Activated B cell treated with CpG ODN at 0.5 μM for 24 hours (primary cell): Measurements from ENCODE around the gene RCAN1. TPM values are rescaled to one million over a fixed set of nuclear protein-coding genes. Genes with fewer than 3 reads are reported as not detected.

Experiments used
- ATAC-seq: fragments of 200-7000 bp; cut with Tn5 transposase; one replicate; pipeline ENCODE4 v1.10.0; 2021; ENCODE audit warnings: low read depth, mild to moderate bottlenecking, moderate library complexity
- CTCF ChIA-PET: fragments of 350-600 bp; sonication (Branson Sonifier 250); formaldehyde crosslinking; loops from one replicate; lab custom pipeline; 2021; ENCODE audit warnings: antibody characterized with exemption; lab: Charles Lee
- POLR2A ChIA-PET: fragments of 350-600 bp; sonication (Branson Sonifier 250); formaldehyde crosslinking; loops from one replicate; lab custom pipeline; 2021; ENCODE audit warnings: antibody characterized with exemption; lab: Charles Lee
- DNase-seq: peaks from one replicate; pipeline ENCODE4 v3.0.0; 2022
- H3K27ac Mint-ChIP-seq: one replicate; pipeline ENCODE4 v1.8.0; 2020; ENCODE audit warnings: mixed read lengths
- H3K27me3 Mint-ChIP-seq: one replicate; pipeline ENCODE4 v1.8.0; 2021; ENCODE audit warnings: mixed read lengths
- H3K36me3 Mint-ChIP-seq: one replicate; pipeline ENCODE4 v1.8.0; 2021; ENCODE audit warnings: low read depth, mixed read lengths
- H3K4me1 Mint-ChIP-seq: one replicate; pipeline ENCODE4 v1.8.0; 2021; ENCODE audit warnings: mixed read lengths
- H3K4me3 Mint-ChIP-seq: one replicate; pipeline ENCODE4 v1.8.0; 2020; ENCODE audit warnings: mild to moderate bottlenecking, mixed read lengths
- H3K9me3 Mint-ChIP-seq: one replicate; pipeline ENCODE4 v1.8.0; 2020; ENCODE audit warnings: mixed read lengths
- CTCF ChIP-seq: fragments of 200-600 bp; IDR thresholded peaks from one replicate; pipeline ENCODE4 v1.8.0; 2022; ENCODE audit warnings: antibody characterized with exemption, mild to moderate bottlenecking
- intact Hi-C: fragments of 100-400 bp; cut with micrococcal nuclease; formaldehyde crosslinking; loops from one replicate; pipeline ENCODE4 v1.15.1; 2024
- total RNA-seq: library from RNA; stranded (reverse); gene quantifications from 2 replicates; pipeline ENCODE4 v1.2.3, GENCODE V29; 2022

The RCAN1 gene
- total RNA-seq, 1 donor from 2014 or later, result 5.8 TPM

- Mint-ChIP-seq H3K27me3 (no peaks in the 10 kb centered on the region), H3K9me3 (no peaks in the 10 kb centered on the region), H3K27ac (no peak overlapping the region), H3K4me3 (no peak overlapping the region), H3K36me3 (peaks cover 6% of the 10 kb centered on the region), H3K4me1 (peaks cover 6% of the 10 kb centered on the region)
- intact Hi-C loops, result no loop called here
- ATAC-seq (no peak), DNase-seq (no peak)
- TF ChIP-seq CTCF, result no peak
- CTCF ChIA-PET, result no interaction called here
- POLR2A ChIA-PET, result no interaction called here
Observed at GRCh38 chr21:34521561-34521960, 93.4 kb downstream of the RCAN1 start.

- POLR2A ChIA-PET, result no interaction called here
- Mint-ChIP-seq H3K36me3 (peaks cover 6% of the 10 kb centered on the region), H3K27me3 (no peaks in the 10 kb centered on the region), H3K9me3 (no peaks in the 10 kb centered on the region), H3K4me3 (no peak overlapping the region), H3K27ac (no peak overlapping the region), H3K4me1 (no peaks in the 10 kb centered on the region)
- TF ChIP-seq CTCF, result no peak
- CTCF ChIA-PET, result no interaction called here
- intact Hi-C loops, result no loop called here
- DNase-seq (no peak), ATAC-seq (no peak)
Observed at GRCh38 chr21:34520764-34521508, 94.0 kb downstream of the RCAN1 start.

- Mint-ChIP-seq H3K27me3 (no peaks in the 10 kb centered on the region), H3K9me3 (no peaks in the 10 kb centered on the region), H3K4me3 (no peak overlapping the region), H3K36me3 (peaks cover 6% of the 10 kb centered on the region), H3K27ac (no peak overlapping the region), H3K4me1 (no peaks in the 10 kb centered on the region)
- no peak for TF ChIP-seq CTCF
- POLR2A ChIA-PET, result no interaction called here
- intact Hi-C loops, result no loop called here
- CTCF ChIA-PET, result no interaction called here
- no peak for DNase-seq
- no peak for ATAC-seq
Observed at GRCh38 chr21:34520281-34520680, 94.6 kb downstream of the RCAN1 start.

- DNase-seq (no peak), ATAC-seq (no peak)
- Mint-ChIP-seq H3K27ac (no peak overlapping the region), H3K36me3 (peaks cover 6% of the 10 kb centered on the region), H3K27me3 (no peaks in the 10 kb centered on the region), H3K9me3 (no peaks in the 10 kb centered on the region), H3K4me1 (no peaks in the 10 kb centered on the region), H3K4me3 (no peak overlapping the region)
- ChIA-PET POLR2A (no interaction called here), CTCF (no interaction called here)
- intact Hi-C loops, result no loop called here
- TF ChIP-seq CTCF, result no peak
Observed at GRCh38 chr21:34519694-34520093, 95.2 kb downstream of the RCAN1 start.

- ChIA-PET POLR2A (no interaction called here), CTCF (no interaction called here)
- DNase-seq, result no peak
- Mint-ChIP-seq H3K9me3 (no peaks in the 10 kb centered on the region), H3K36me3 (peaks cover 6% of the 10 kb centered on the region), H3K4me1 (no peaks in the 10 kb centered on the region), H3K4me3 (no peak overlapping the region), H3K27me3 (no peaks in the 10 kb centered on the region), H3K27ac (no peak overlapping the region)
- TF ChIP-seq CTCF, result no peak
- ATAC-seq, result no peak
- intact Hi-C loops, result no loop called here
Observed at GRCh38 chr21:34519016-34519415, 95.9 kb downstream of the RCAN1 start.
